Spleen (tissue), 11 donors: ENCODE results near the gene ZNF473. TPM values are rescaled to one million over a fixed set of nuclear protein-coding genes. Genes with fewer than 3 reads are reported as not detected.
"Not testable (repeated sequence)": the region's sequence is repeated elsewhere in the genome, so short reads cannot be mapped to it uniquely, and the experiment has no call there.

Source experiments
- DNase-seq: peaks from one replicate; pipeline ENCODE4 v3.0.0-alpha.2; 2020
- H3K27ac ChIP-seq, 8 donors: fragments of 200-600 bp; sonication (generic) in 7 of 8; 1 replicate in 4 of 8; 2 replicates in 4 of 8; pipeline versions ENCODE4 v1.5.0 to v1.8.0; 2016 to 2021; ENCODE audit warnings: inconsistent platforms in 4 of 8, mild to moderate bottlenecking in 4 of 8, moderate library complexity in 1 of 8
- H3K27me3 ChIP-seq, 7 donors: fragments of 200-600 bp; sonication (generic) in 6 of 7; replicated peaks in 1 of 7; 1 replicate in 4 of 7; 2 replicates in 3 of 7; pipeline versions ENCODE4 v1.5.0 to v1.8.0; 2016 to 2021; ENCODE audit warnings: inconsistent platforms in 3 of 7, mild to moderate bottlenecking in 1 of 7
- H3K36me3 ChIP-seq, 6 donors: fragments of 200-600 bp; sonication (generic) in 5 of 6; 1 replicate in 4 of 6; 2 replicates in 2 of 6; pipeline versions ENCODE4 v1.5.0 to v1.8.0; 2016 to 2021; ENCODE audit warnings: inconsistent platforms in 2 of 6
- H3K4me1 ChIP-seq, 6 donors: fragments of 200-600 bp; sonication (generic) in 5 of 6; 1 replicate in 3 of 6; 2 replicates in 3 of 6; pipeline versions ENCODE4 v1.5.0 to v1.8.0; 2016 to 2021; ENCODE audit warnings: inconsistent platforms in 3 of 6
- H3K4me3 ChIP-seq, 8 donors: fragments of 200-600 bp; sonication (generic) in 7 of 8; 1 replicate in 4 of 8; 2 replicates in 4 of 8; pipeline versions ENCODE4 v1.5.0 to v1.8.0; 2016 to 2021; ENCODE audit warnings: inconsistent platforms in 4 of 8, mild to moderate bottlenecking in 4 of 8, moderate library complexity in 2 of 8
- H3K9me3 ChIP-seq, 8 donors: fragments of 200-600 bp; sonication (generic) in 7 of 8; 1 replicate in 4 of 8; 2 replicates in 4 of 8; pipeline versions ENCODE4 v1.5.0 to v1.8.0; 2016 to 2021; ENCODE audit warnings: inconsistent platforms in 4 of 8
- CTCF ChIP-seq, 11 experiments: fragments of 200-600 bp in 7 of 11; fragments of 450-650 bp in 4 of 11; sonication (generic) in 4 of 11; IDR thresholded peaks in 8 of 11; conservative IDR thresholded peaks in 3 of 11; 1 replicate in 7 of 11; 2 replicates in 4 of 11; pipeline versions ENCODE4 v1.4.0 to v1.8.0; 2016 to 2021; ENCODE audit warnings: antibody characterized with exemption in 11 of 11, inconsistent platforms in 4 of 11, mild to moderate bottlenecking in 1 of 11
- WGBS, 5 donors: extraction: QIAGEN DNeasy Blood & Tissue Kit in 3 of 5; methylation state at CpG; one replicate each; pipeline versions ENCODE4 v1.1.5 to v1.1.7; 2013 to 2018; 5-methylcytosine and 5-hydroxymethylcytosine counted together
- intact Hi-C: fragments of 100-400 bp; cut with DNase I; formaldehyde crosslinking; loops from one replicate; pipeline ENCODE4 v1.15.0; 2023; ENCODE audit warnings: low total_unique reads
- polyA plus RNA-seq, 3 donors: library from polyadenylated mRNA; stranded (reverse); fragments of 200-250 nt; gene quantifications; one replicate each; pipeline ENCODE4 v1.2.1, GENCODE V29; 2013
- total RNA-seq, 7 donors: library from RNA; depleted of rRNA in 3 of 7; stranded (reverse); fragments of >200 nt in 3 of 7; fragmentation: NEBNext Ultra II Directional in 4 of 7; extraction: Animal tissue kit (Norgen Biotek cat#: 25700) in 4 of 7; gene quantifications; one replicate each; pipeline versions ENCODE4 v1.1.0 to v1.2.1, GENCODE V29; 2016 to 2021
- donor health status: healthy with polysubstance abuse.
- donor health status: DM: no; HTN: no; CAD: no; lungs with moderate emphysema.
- donor health status: DM: no; HTN: no; CAD: no.
- donor health status: Bipolar disorder and iron deficiency.
- donor health status: healthy.
- donor health status: DM: no; HTN: no; CAD: no.
- donor health status: DM: yes; HTN: yes; CAD: no.

ZNF473 gene
- total and polyA plus RNA-seq, 10 donors, result 2.4 to 24.2 (median 17.0) TPM

GRCh38 chr19:50087153-50087552 lies 61.3 kb downstream of the ZNF473 start:
- H3K4me3 ChIP-seq, DNase-seq, intact Hi-C loops, H3K27me3 ChIP-seq, H3K4me1 ChIP-seq, H3K27ac ChIP-seq, H3K36me3 ChIP-seq: not testable (repeated sequence)
- WGBS, 5 donors, result 81 to 90% (median 84%) methylated on average over 2 to 4 of the region's 4 CpGs
- H3K9me3 ChIP-seq, result peaks cover 0 to 18% (median 0%) of the 10 kb centered on the region in 8 donors

GRCh38 chr19:50090706-50091105 lies 64.9 kb downstream of the ZNF473 start:
- H3K4me1 ChIP-seq, H3K27me3 ChIP-seq, intact Hi-C loops, H3K4me3 ChIP-seq, H3K36me3 ChIP-seq, H3K27ac ChIP-seq, H3K9me3 ChIP-seq: not testable (repeated sequence)
- DNase-seq, result peak; percentile 65
- 35 to 52% (median 45%) methylated on average over 10 of the region's 10 CpGs for WGBS, 5 donors
- peak in 6 of 11 experiments; percentile 15 to 41 (median 27) for TF ChIP-seq CTCF (IDR thresholded peaks at IDR 0.05 in 8 of 11, conservative IDR thresholded peaks at IDR 0.05 in 3 of 11)

- intact Hi-C loops, H3K4me1 ChIP-seq, H3K27ac ChIP-seq, H3K36me3 ChIP-seq, H3K27me3 ChIP-seq, H3K9me3 ChIP-seq, H3K4me3 ChIP-seq: not testable (repeated sequence)
- 78 to 96% (median 87%) methylated on average over 3 to 5 of the region's 9 CpGs for WGBS, 5 donors
- peak; percentile 47 for DNase-seq
These were observed 66.0 kb downstream of the ZNF473 start for GRCh38 chr19:50091786-50092185.

- not testable (repeated sequence) for H3K27ac ChIP-seq, H3K4me3 ChIP-seq, H3K9me3 ChIP-seq
These were observed 66.8 kb downstream of the ZNF473 start for GRCh38 chr19:50092597-50092996.

GRCh38 chr19:50097884-50098283 lies 72.1 kb downstream of the ZNF473 start:
- intact Hi-C loops, H3K36me3 ChIP-seq, H3K9me3 ChIP-seq, H3K4me1 ChIP-seq, DNase-seq, H3K27ac ChIP-seq, H3K4me3 ChIP-seq: not testable (repeated sequence)
- no CpG with 5 or more reads among the region's 13 CpGs for WGBS, 5 donors
- H3K27me3 ChIP-seq, result peaks cover 0 to 10% (median 0%) of the 10 kb centered on the region in 7 donors

More at GRCh38 chr19:50092597-50092996, 66.8 kb downstream of the ZNF473 start:
- no CpG with 5 or more reads among the region's 10 CpGs for WGBS, 5 donors
- DNase-seq, intact Hi-C loops, H3K4me1 ChIP-seq, H3K27me3 ChIP-seq, H3K36me3 ChIP-seq: not testable (repeated sequence)

- H3K4me3 ChIP-seq, H3K36me3 ChIP-seq, H3K4me1 ChIP-seq, H3K27ac ChIP-seq, H3K9me3 ChIP-seq, intact Hi-C loops: not testable (repeated sequence)
- WGBS, 5 donors, result 76 to 86% (median 80%) methylated on average over 7 to 14 of the region's 14 CpGs
- peaks cover 0 to 10% (median 0%) of the 10 kb centered on the region in 7 donors for H3K27me3 ChIP-seq
- peak; percentile 81 for DNase-seq
These were observed 73.1 kb downstream of the ZNF473 start for GRCh38 chr19:50098892-50099291.

GRCh38 chr19:50099696-50100095 lies 73.9 kb downstream of the ZNF473 start:
- H3K36me3 ChIP-seq, H3K27ac ChIP-seq, intact Hi-C loops, H3K9me3 ChIP-seq, DNase-seq, H3K4me1 ChIP-seq, H3K4me3 ChIP-seq: not testable (repeated sequence)
- WGBS, 5 donors, result 88 to 92% (median 91%) methylated on average over 7 to 9 of the region's 14 CpGs
- H3K27me3 ChIP-seq, result peaks cover 0 to 10% (median 0%) of the 10 kb centered on the region in 7 donors

GRCh38 chr19:50100946-50101345 lies 75.1 kb downstream of the ZNF473 start:
- WGBS, 5 donors, result no CpG with 5 or more reads among the region's 13 CpGs
- H3K27ac ChIP-seq, intact Hi-C loops: not testable (repeated sequence)

More at GRCh38 chr19:50100946-50101345, 75.1 kb downstream of the ZNF473 start:
- H3K4me3 ChIP-seq, H3K36me3 ChIP-seq, DNase-seq, H3K9me3 ChIP-seq, H3K4me1 ChIP-seq: not testable (repeated sequence)
- H3K27me3 ChIP-seq, result peaks cover 0 to 10% (median 0%) of the 10 kb centered on the region in 7 donors
